Stimulated activated CD8-positive, alpha-beta memory T cell treated with anti-CD3 and anti-CD28 coated beads, Interleukin-7, amount 100 ng/mL, for 4 hours (primary cell): ENCODE data around the gene JARID2.

Experiments
- DNase-seq, 2 donors: peaks; one replicate each; pipeline ENCODE4 v3.0.0-alpha.2; 2020; ENCODE audit warnings: low read depth in 2 of 2

Gene JARID2

GRCh38 chr6:15569035-15569995 lies 323.4 kb downstream of the JARID2 start:
- DNase-seq, result no peak

- DNase-seq, result no peak
These were observed 324.3 kb downstream of the JARID2 start for GRCh38 chr6:15570171-15570570.
